Lower lobe of right lung (tissue), 2 donors: Measurements from ENCODE around the gene NASP. TPM values are rescaled to one million over a fixed set of nuclear protein-coding genes. Genes with fewer than 3 reads are reported as not detected.

Experiments
- ATAC-seq, 2 donors: fragments of 200-7000 bp; cut with Tn5 transposase; one replicate each; pipeline ENCODE4 v1.9.1; 2020 to 2022; ENCODE audit warnings: mild to moderate bottlenecking in 2 of 2, moderate library complexity in 2 of 2
- DNase-seq: peaks from one replicate; pipeline ENCODE4 v3.0.0-alpha.2; 2020
- H3K27ac ChIP-seq: fragments of 200-600 bp; one replicate; pipeline ENCODE4 v1.8.0; 2022
- H3K27me3 ChIP-seq: fragments of 200-600 bp; one replicate; pipeline ENCODE4 v1.8.0; 2022; ENCODE audit warnings: low read depth
- H3K36me3 ChIP-seq: fragments of 200-600 bp; one replicate; pipeline ENCODE4 v1.8.0; 2022; ENCODE audit warnings: mild to moderate bottlenecking
- H3K4me1 ChIP-seq: fragments of 200-600 bp; one replicate; pipeline ENCODE4 v1.8.0; 2022
- H3K4me3 ChIP-seq: fragments of 200-600 bp; one replicate; pipeline ENCODE4 v1.8.0; 2022; ENCODE audit warnings: mild to moderate bottlenecking
- H3K9me3 ChIP-seq: fragments of 200-600 bp; one replicate; pipeline ENCODE4 v1.8.0; 2022
- CTCF ChIP-seq: fragments of 200-600 bp; IDR thresholded peaks from one replicate; pipeline ENCODE4 v1.8.0; 2022; ENCODE audit warnings: antibody characterized with exemption, mild to moderate bottlenecking
- intact Hi-C: fragments of 100-400 bp; cut with DNase I; formaldehyde crosslinking; loops from one replicate; pipeline ENCODE4 v1.11.0; 2022
- total RNA-seq: library from RNA; stranded (reverse); fragmentation: NEBNext Ultra II Directional; extraction: Animal tissue kit (Norgen Biotek cat#: 25700); gene quantifications from one replicate; pipeline ENCODE4 v1.2.1, GENCODE V29; 2021
- donor health status: DM: no; HTN: yes; CAD: no; lungs with severe emphysema.

Gene NASP
- total RNA-seq, 1 donor from 2014 or later = 50.0 TPM

DNA sequence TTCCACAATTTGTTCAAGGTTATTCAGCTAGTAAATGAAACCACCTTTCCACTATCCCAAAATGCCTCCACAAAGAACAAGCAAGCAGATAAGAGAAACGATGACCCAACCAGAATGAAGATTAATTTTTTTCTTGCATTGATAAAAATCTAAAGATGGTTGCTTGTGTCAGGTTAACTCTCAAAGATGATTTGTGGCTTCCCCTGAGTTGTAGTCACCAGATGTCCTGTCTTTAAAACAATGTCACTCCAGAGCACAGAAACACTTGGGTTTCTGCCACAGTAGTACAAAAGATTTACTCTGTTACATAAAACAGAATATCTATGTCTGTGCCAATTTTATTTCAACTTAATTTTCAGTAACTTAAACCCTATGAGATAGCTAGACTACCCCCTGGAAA lies 51.4 kb downstream of the NASP start:
- DNase-seq (no peak), ATAC-seq (no peak)
- H3K4me1 ChIP-seq = peaks cover 11% of the 10 kb centered on the region
- H3K36me3 ChIP-seq = peaks cover 95% of the 10 kb centered on the region
- H3K27me3 ChIP-seq = no peaks in the 10 kb centered on the region
- TF ChIP-seq CTCF = no peak
- H3K27ac ChIP-seq = no peak overlapping the region
- H3K9me3 ChIP-seq = no peaks in the 10 kb centered on the region
- no peak overlapping the region for H3K4me3 ChIP-seq
- intact Hi-C loops = no loop called here

DNA sequence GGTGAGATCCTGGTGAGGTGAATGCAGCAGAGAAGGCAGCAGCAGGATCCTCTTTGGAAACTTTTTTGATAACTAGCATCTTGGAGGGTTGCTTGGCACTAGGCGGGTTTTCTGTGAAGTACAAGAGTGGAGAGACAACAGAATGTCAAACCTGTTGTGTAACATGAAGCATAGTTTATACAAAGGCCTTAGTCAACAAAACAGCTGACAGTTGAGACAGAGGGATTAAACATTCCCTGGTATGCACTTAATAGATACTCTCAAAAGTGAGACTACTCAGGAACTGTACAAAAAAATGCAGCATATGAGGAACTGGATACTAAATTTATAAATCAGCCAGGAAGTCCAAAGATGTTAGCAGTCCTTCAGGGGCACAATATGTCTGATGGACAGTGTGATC lies 56.5 kb downstream of the NASP start:
- ATAC-seq = no peak

GRCh38 chr1:45643321-45643720 lies 59.5 kb downstream of the NASP start:
- no peak for TF ChIP-seq CTCF
- H3K36me3 ChIP-seq = peaks cover 68% of the 10 kb centered on the region
- H3K4me1 ChIP-seq = peaks cover 16% of the 10 kb centered on the region
- intact Hi-C loops = no loop called here
- ATAC-seq = no peak
- no peaks in the 10 kb centered on the region for H3K27me3 ChIP-seq
- no peak overlapping the region for H3K27ac ChIP-seq
- H3K4me3 ChIP-seq = no peak overlapping the region
- DNase-seq = no peak
- no peaks in the 10 kb centered on the region for H3K9me3 ChIP-seq

More for the DNA sequence above, 56.5 kb downstream of the NASP start:
- H3K27me3 ChIP-seq = no peaks in the 10 kb centered on the region
- no peaks in the 10 kb centered on the region for H3K9me3 ChIP-seq
- H3K4me3 ChIP-seq = no peak overlapping the region
- no peak overlapping the region for H3K27ac ChIP-seq
- DNase-seq = no peak
- peaks cover 80% of the 10 kb centered on the region for H3K36me3 ChIP-seq
- intact Hi-C loops = no loop called here
- peaks cover 6% of the 10 kb centered on the region for H3K4me1 ChIP-seq
- TF ChIP-seq CTCF = no peak

DNA sequence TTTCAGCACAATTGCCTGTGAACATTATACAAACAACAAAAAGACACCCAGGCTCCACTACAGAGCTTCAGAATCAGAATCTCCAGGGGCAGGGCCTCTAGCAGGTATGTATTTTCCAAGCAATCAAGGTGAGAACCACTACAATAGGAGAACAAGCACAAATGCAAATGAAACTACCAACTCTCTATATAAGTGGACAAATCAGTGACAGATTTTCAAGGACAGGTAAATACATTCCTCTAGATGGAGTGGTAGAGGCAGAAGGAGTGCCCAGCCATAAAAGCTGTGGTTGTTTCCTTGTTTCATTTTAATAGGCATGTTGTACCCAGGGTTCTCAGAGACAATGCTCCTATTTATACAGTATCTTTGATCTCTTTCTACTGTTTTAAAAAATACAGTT lies 60.1 kb downstream of the NASP start:
- intact Hi-C loops = no loop called here
- peak; percentile 95 to 96 for ATAC-seq
- no peaks in the 10 kb centered on the region for H3K9me3 ChIP-seq
- no peak for TF ChIP-seq CTCF
- no peak overlapping the region for H3K27ac ChIP-seq
- peaks cover 68% of the 10 kb centered on the region for H3K36me3 ChIP-seq
- H3K27me3 ChIP-seq = no peaks in the 10 kb centered on the region
- peaks cover 16% of the 10 kb centered on the region for H3K4me1 ChIP-seq
- no peak for DNase-seq
- no peak overlapping the region for H3K4me3 ChIP-seq

DNA sequence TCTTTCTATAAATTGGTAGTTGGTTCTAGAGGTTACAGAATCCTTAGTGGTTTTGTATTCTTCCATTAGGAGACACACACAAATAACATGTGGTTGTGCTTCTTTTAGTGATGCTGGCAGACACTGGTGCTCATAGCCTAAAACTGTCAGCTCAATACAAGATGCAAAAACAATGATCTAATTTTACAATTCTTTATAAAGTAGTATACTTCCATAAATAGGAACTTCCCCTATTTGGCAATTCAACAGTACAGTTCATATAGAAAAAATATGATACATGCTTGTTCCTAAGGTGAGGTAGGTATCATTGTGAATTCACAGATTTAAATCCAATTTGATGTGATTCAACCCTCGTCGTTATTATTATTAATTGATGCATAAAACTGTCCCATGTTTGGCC lies 60.8 kb downstream of the NASP start:
- Histone ChIP-seq H3K36me3 (peaks cover 68% of the 10 kb centered on the region), H3K9me3 (no peaks in the 10 kb centered on the region), H3K27me3 (no peaks in the 10 kb centered on the region), H3K27ac (peak overlapping the region; percentile 19), H3K4me1 (peaks cover 16% of the 10 kb centered on the region), H3K4me3 (no peak overlapping the region)
- intact Hi-C loops = no loop called here
- DNase-seq (no peak), ATAC-seq (no peak)
- TF ChIP-seq CTCF = no peak
